Heart right ventricle (tissue), 16 donors: ENCODE measurements around the gene TSPO. TPM values are rescaled to one million over a fixed set of nuclear protein-coding genes. Genes with fewer than 3 reads are reported as not detected.

ENCODE experiments used
- ATAC-seq, 8 donors: fragments of 200-7000 bp; cut with Tn5 transposase; one replicate each; pipeline ENCODE4 v1.9.1; 2020; ENCODE audit warnings: mild to moderate bottlenecking in 8 of 8, moderate library complexity in 8 of 8, moderate number of reproducible peaks in 1 of 8
- DNase-seq, 2 donors: peaks; one replicate each; pipeline ENCODE4 v3.0.0-alpha.2; 2020
- H3K27ac ChIP-seq, 10 donors: fragments of 200-600 bp; sonication (generic) in 2 of 10; one replicate each; pipeline versions ENCODE4 v1.5.0 to v1.8.0; 2020 to 2022; ENCODE audit warnings: mild to moderate bottlenecking in 3 of 10
- H3K27me3 ChIP-seq, 7 donors: fragments of 200-600 bp; one replicate each; pipeline ENCODE4 v1.8.0; 2021 to 2022; ENCODE audit warnings: mild to moderate bottlenecking in 2 of 7
- H3K36me3 ChIP-seq, 9 donors: fragments of 200-600 bp; sonication (generic) in 1 of 9; one replicate each; pipeline versions ENCODE4 v1.5.0 to v1.8.0; 2020 to 2022; ENCODE audit warnings: mild to moderate bottlenecking in 2 of 9
- H3K4me1 ChIP-seq, 9 donors: fragments of 200-600 bp; sonication (generic) in 1 of 9; one replicate each; pipeline versions ENCODE4 v1.5.0 to v1.8.0; 2020 to 2022; ENCODE audit warnings: mild to moderate bottlenecking in 4 of 9
- H3K4me3 ChIP-seq, 10 donors: fragments of 200-600 bp; sonication (generic) in 2 of 10; one replicate each; pipeline versions ENCODE4 v1.5.0 to v1.8.0; 2020 to 2022; ENCODE audit warnings: mild to moderate bottlenecking in 7 of 10, moderate library complexity in 2 of 10
- H3K9me3 ChIP-seq, 11 donors: fragments of 200-600 bp in 10 of 11; sonication (generic) in 2 of 11; one replicate each; pipeline versions ENCODE4 v1.5.0 to v1.8.0; 2013 to 2022; ENCODE audit warnings: mild to moderate bottlenecking in 2 of 11, control low read depth in 1 of 11, moderate library complexity in 1 of 11
- WGBS, 2 donors: extraction: QIAGEN DNeasy Blood & Tissue Kit; methylation state at CpG; one replicate each; pipeline ENCODE4 v1.1.7; 2013; ENCODE audit warnings: inconsistent platforms in 1 of 2; 5-methylcytosine and 5-hydroxymethylcytosine counted together
- intact Hi-C, 10 donors: fragments of 100-400 bp; cut with DNase I; formaldehyde crosslinking; loops; one replicate each; pipeline versions ENCODE4 v1.11.1 to v1.14.2; 2022
- polyA plus RNA-seq, 2 donors: library from polyadenylated mRNA; stranded (reverse); fragments of 200-250 nt; gene quantifications; one replicate each; pipeline ENCODE4 v1.2.3, GENCODE V29; 2013
- total RNA-seq, 10 donors: library from RNA; stranded (reverse); fragmentation: NEBNext Ultra II Directional in 3 of 10; extraction: Animal tissue kit (Norgen Biotek cat#: 25700) in 3 of 10; gene quantifications; one replicate each; pipeline versions ENCODE4 v1.2.1 to v1.2.4, GENCODE V29; 2021 to 2023
- TF ChIP-seq, protein P1 (sequence below), 9 donors: fragments of 200-600 bp; sonication (generic) in 2 of 9; IDR thresholded peaks; one replicate each; pipeline versions ENCODE4 v1.5.0 to v1.8.0; 2021 to 2022; ENCODE audit warnings: antibody characterized with exemption in 9 of 9, mild to moderate bottlenecking in 5 of 9, moderate library complexity in 1 of 9
- donor health status: Arrhythmogenic right ventricular cardiomyopathy.
- donor health status: ischemic (EF 13 %, LVEDD 7.1; RV severe dilation, severe dysfunction).
- donor health status: healthy with polysubstance abuse.
- donor health status: DM: no; HTN: yes; CAD: no.
- donor health status: DM: no; HTN: no; CAD: no.
- donor health status: ischemic (EF 25% LVEDD 6.9; RV normal size, moderate dysfunction).
- donor health status: ischemic (EF 25% LVEDD 5.7; RV mildly dilated, moderate dysfunction).
- donor health status: healthy.
- donor health status: DM: yes; HTN: yes; CAD: no.
- donor health status: Ischemic cardiomyopathy.
- donor health status: ischemic (EF 35%, LVEDD 5.7; RV mildly dilated, moderate dysfunction).
- donor health status: nonischemic (EF 11% LVEDD 7.7; RV severe dilation, severe dysfunction).
- donor health status: DM: yes; HTN: yes; CAD: no.
- donor health status: PGD.
- donor health status: ischemic (EF 29% LVEDD 5.4; RV normal size, mild dysfunction).
- donor health status: nonischemic (EF 23%, LVEDD 6.1; RV moderate dilation, normal function).

TSPO gene
- total and polyA plus RNA-seq, 12 donors, result 84.7 to 258 (median 102) TPM

DNA sequence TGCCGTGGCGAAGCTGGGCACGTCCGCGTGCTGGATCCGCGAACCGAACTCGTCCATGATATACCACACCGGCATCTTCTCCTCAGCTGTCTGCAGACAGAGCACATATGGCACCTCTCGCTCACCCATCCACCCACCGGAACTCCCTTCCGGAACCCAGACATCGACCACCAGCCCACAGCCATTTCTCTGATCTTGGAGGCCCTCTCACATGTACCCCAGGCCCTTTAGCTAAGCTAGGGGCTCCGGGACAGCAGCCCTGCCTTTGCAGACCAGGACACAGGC, 28.5 kb downstream of the TSPO start:
- intact Hi-C loops, result no loop called here
- H3K4me1 ChIP-seq, result peaks cover 0 to 13% (median 0%) of the 10 kb centered on the region in 9 donors
- H3K36me3 ChIP-seq, result peaks cover 0 to 48% (median 11%) of the 10 kb centered on the region in 9 donors
- 97 to 99% methylated on average over 15 of the region's 15 CpGs for WGBS, 2 donors
- TF ChIP-seq, protein P1, sequence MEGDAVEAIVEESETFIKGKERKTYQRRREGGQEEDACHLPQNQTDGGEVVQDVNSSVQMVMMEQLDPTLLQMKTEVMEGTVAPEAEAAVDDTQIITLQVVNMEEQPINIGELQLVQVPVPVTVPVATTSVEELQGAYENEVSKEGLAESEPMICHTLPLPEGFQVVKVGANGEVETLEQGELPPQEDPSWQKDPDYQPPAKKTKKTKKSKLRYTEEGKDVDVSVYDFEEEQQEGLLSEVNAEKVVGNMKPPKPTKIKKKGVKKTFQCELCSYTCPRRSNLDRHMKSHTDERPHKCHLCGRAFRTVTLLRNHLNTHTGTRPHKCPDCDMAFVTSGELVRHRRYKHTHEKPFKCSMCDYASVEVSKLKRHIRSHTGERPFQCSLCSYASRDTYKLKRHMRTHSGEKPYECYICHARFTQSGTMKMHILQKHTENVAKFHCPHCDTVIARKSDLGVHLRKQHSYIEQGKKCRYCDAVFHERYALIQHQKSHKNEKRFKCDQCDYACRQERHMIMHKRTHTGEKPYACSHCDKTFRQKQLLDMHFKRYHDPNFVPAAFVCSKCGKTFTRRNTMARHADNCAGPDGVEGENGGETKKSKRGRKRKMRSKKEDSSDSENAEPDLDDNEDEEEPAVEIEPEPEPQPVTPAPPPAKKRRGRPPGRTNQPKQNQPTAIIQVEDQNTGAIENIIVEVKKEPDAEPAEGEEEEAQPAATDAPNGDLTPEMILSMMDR (IDR thresholded peaks at IDR 0.05), result no peak
- no peak overlapping the region for H3K4me3 ChIP-seq
- H3K9me3 ChIP-seq, result no peaks in the 10 kb centered on the region
- no peak overlapping the region for H3K27ac ChIP-seq
- no peaks in the 10 kb centered on the region for H3K27me3 ChIP-seq
- ATAC-seq (no peak), DNase-seq (no peak)

DNA sequence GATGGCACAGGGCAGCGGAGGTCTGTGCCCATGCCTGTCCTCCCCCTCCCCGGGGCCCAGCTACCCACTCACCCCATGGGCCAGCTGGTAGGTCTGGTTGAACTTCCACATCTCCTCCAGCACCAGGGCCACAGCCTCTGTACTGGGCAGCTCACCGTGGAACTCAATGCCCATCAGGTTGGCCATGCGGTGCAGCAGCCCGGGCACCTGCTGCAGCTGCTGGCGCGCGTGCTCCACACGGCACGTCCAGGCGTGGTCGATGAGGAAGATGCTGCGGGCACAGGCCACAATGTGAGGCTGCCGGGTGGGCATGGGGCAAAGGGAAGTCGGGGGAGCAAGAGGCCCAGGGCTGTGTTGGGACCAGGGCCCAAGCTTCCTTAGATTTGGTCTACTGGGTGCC, 29.3 kb downstream of the TSPO start:
- WGBS, 2 donors, result 94 to 96% methylated on average over 15 of the region's 15 CpGs
- Histone ChIP-seq H3K27me3 (no peaks in the 10 kb centered on the region), H3K27ac (no peak overlapping the region), H3K4me1 (peaks cover 2 to 19% (median 5%) of the 10 kb centered on the region in 9 donors), H3K4me3 (no peak overlapping the region), H3K9me3 (no peaks in the 10 kb centered on the region), H3K36me3 (peaks cover 0 to 40% (median 11%) of the 10 kb centered on the region in 9 donors)
- DNase-seq (no peak), ATAC-seq (no peak)
- TF ChIP-seq, protein P1 (IDR thresholded peaks at IDR 0.05), result no peak
- intact Hi-C loops, result no loop called here

DNA sequence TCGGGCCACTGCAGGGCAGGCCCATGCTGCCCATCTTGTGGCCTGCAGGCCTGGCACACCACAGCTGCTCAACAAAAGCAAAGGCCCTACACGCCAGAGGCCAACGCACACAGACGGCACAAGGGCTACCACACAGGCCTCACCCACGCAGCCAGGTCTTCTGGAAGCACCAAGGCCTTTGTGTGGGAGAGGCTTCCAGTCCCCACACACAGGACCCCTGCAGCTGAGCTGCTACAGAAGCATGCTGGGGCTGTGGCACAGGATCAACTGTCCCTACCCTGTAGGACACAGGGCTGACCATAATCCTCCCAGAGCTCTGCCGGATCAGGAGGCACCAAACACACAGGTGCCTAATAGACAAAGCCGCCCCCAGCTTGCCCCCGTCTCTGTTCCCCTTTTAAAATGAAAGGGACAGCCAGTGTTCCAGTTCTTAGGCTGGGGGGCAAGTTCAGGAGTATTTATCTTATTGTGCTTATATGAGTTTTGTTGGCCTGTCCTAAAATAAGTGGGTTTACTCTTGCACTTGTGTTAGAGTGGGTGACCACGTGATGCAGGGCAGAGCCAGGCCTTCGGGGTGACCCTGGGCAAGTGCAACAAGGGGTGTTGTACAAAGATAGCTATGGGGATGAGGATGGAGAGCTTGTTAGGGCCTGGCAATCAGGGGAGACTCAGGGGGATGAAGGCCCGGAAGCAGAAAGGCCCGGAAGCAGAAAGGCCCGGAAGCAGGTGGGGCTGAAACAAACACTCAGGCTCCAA, 30.1 kb downstream of the TSPO start:
- intact Hi-C loops, result no loop called here
- TF ChIP-seq, protein P1 (IDR thresholded peaks at IDR 0.05), result no peak
- no peaks in the 10 kb centered on the region for H3K9me3 ChIP-seq
- DNase-seq, result no peak
- no peak overlapping the region for H3K27ac ChIP-seq
- 94 to 96% methylated on average over 13 of the region's 13 CpGs for WGBS, 2 donors
- H3K27me3 ChIP-seq, result no peaks in the 10 kb centered on the region
- peaks cover 2 to 27% (median 13%) of the 10 kb centered on the region in 9 donors for H3K4me1 ChIP-seq
- peaks cover 0 to 33% (median 11%) of the 10 kb centered on the region in 9 donors for H3K36me3 ChIP-seq
- H3K4me3 ChIP-seq, result no peak overlapping the region
- ATAC-seq, result no peak

DNA sequence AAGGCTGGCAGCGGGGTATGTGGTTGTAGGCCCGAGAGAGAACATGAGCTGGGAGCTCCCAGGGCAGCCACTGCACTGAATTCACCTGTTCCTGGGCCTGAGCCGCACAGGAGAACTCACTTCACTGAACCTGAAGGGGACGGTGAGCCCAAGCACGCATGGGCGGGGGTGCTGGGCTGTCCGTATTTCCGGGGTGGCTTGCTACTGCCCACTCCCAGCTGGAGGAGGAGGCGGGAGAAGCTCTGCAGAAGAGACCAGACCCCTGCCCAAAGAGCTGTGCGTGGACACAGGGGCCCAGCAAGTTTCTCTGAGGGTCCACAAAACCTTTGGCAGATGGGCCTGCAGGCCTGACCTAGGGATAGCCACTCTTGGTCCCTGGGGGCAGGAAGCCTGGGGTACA, 30.8 kb downstream of the TSPO start:
- Histone ChIP-seq H3K27ac (no peak overlapping the region), H3K36me3 (peaks cover 0 to 29% (median 11%) of the 10 kb centered on the region in 9 donors), H3K27me3 (no peaks in the 10 kb centered on the region), H3K4me1 (peaks cover 2 to 27% (median 14%) of the 10 kb centered on the region in 9 donors), H3K9me3 (no peaks in the 10 kb centered on the region), H3K4me3 (no peak overlapping the region)
- ATAC-seq, result no peak
- 95 to 96% methylated on average over 10 of the region's 10 CpGs for WGBS, 2 donors
- DNase-seq, result no peak
- TF ChIP-seq, protein P1 (IDR thresholded peaks at IDR 0.05), result no peak
- intact Hi-C loops, result no loop called here
